Measurements from ENCODE around the gene SLC8A3. TPM values are rescaled to one million over a fixed set of nuclear protein-coding genes. Genes with fewer than 3 reads are reported as not detected.

SLC8A3 gene
- total and polyA plus RNA-seq, 9 of the 15 experiments (the other 6 are each of a cell fraction or from before 2014, with no cell fraction given), result not detected

DNA sequence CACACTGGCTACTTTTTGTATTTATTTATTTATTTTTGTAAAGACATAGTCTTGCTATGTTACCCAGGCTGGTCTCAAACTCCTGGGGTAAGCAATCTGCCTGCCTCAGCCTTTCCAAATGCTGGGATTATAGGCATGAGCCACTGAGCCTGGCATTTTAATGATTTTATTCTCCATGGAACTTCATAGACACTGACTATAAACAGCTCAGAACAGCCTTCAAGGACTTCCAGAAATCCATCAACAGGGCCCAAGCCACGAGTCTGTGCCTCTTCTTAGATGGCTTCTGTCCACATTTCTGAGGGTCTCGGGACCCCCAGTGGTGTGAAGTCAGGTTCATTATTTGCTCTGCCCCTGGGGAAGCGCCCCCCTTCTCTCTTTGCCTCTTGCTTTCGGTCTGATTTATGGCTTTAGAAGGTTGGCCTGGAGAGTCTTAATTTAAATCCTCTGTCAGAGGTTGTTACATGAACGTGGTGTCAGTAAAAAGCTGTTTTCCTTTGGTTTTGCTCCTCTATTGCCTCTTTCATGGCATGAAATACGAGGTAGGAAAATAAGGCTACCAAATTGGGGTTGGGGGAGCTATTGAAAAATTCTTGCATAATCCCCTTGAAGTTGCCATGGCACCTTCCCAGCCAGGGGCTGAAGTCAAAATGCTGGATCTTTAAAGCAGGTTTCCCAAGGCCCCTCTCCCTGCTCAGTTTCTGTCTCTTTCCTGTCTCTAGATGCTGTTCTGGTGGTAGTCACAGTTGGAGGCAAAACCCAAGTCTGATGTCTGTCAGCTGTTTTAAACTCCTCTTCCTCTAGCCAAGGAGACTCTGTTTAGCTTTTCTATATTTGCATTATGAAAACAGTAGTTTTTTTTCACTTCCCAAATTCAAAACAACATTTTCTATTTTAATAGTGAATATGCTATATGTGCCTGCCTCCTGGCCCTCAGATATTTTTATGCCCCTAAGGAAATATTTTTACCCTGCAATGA is 180.2 kb downstream of the SLC8A3 start:
- BruUV-seq (replicated peaks), result no TSS peak
- WGBS (ENCODE audit: insufficient coverage, low coverage, missing lambda C conversion rate), result 0% methylated on average over 5 of the region's 6 CpGs
- Histone ChIP-seq H3K9me3 (replicated peaks; ENCODE audit: control insufficient read depth, insufficient read depth, low read depth, low read length) (no peaks in the 10 kb centered on the region), H3K9me1 (ENCODE audit: control insufficient read depth, insufficient read depth, low read length) (no peaks in the 10 kb centered on the region), H3K36me3 (ENCODE audit: control insufficient read depth, insufficient read depth, low read length) (no peaks in the 10 kb centered on the region), H3K4me3 (no peak overlapping the region), H3K9ac (ENCODE audit: insufficient read depth in 1 of 2, low read depth in 2 of 2, low read length in 2 of 2) (no peak overlapping the region), H2AFZ (ENCODE audit: low read depth, low read length) (no peak overlapping the region), H3K4me2 (ENCODE audit: insufficient read depth, low read length) (no peak overlapping the region), H3K27me3 (ENCODE audit: control insufficient read depth in 2 of 2, insufficient read depth in 2 of 2, low read length in 2 of 2) (no peaks in the 10 kb centered on the region), H3K4me1 (replicated peaks in 1 of 2; ENCODE audit: control insufficient read depth in 2 of 2, insufficient read depth in 2 of 2, low read length in 2 of 2) (no peaks in the 10 kb centered on the region), H3K79me2 (ENCODE audit: control insufficient read depth, insufficient read depth, low read length) (no peaks in the 10 kb centered on the region), H3K27ac (ENCODE audit: extremely low read depth, low read depth, low read length) (no peak overlapping the region), H4K20me1 (replicated peaks; ENCODE audit: control insufficient read depth, insufficient read depth, low read length) (no peaks in the 10 kb centered on the region)
- DNase-seq (ENCODE audit: extremely low read depth in 1 of 4, low spot score in 3 of 4), result no peak
- in situ Hi-C loops (cut with MboI), result no loop called here
- ChIA-PET CTCF (ENCODE audit: low intra/inter-chr PET ratio) (no interaction called here), POLR2A (no interaction called here)
- intact Hi-C loops (cut with micrococcal nuclease), result no loop called here
- FAIRE-seq, result no peak
- no peak for ATAC-seq
- TF ChIP-seq ARHGAP35 (IDR thresholded peaks at IDR 0.05; ENCODE audit: partially characterized antibody), result no peak
- no peak for TF ChIP-seq GTF2B (IDR thresholded peaks at IDR 0.05; ENCODE audit: extremely low read depth, insufficient read length)
- no peak for TF ChIP-seq PHF21A (IDR thresholded peaks at IDR 0.05; ENCODE audit: borderline replicate concordance, low read depth)
- no peak for TF ChIP-seq ZNF12 (CRISPR knock-in tag; IDR thresholded peaks at IDR 0.05)
- no peak for TF ChIP-seq ZNF778 (CRISPR knock-in tag; IDR thresholded peaks at IDR 0.05)
- TF ChIP-seq FUS (optimal IDR thresholded peaks at IDR 0.05; ENCODE audit: low read depth, low read length), result no peak
- no peak for TF ChIP-seq ZNF561 (CRISPR knock-in tag; conservative IDR thresholded peaks at IDR 0.05)
- TF ChIP-seq ZBTB33 (CRISPR knock-in tag; IDR thresholded peaks at IDR 0.05), result no peak
- no peak for TF ChIP-seq KDM4B (IDR thresholded peaks at IDR 0.05; ENCODE audit: borderline replicate concordance in 2 of 2, low read depth in 1 of 2)
- no peak for TF ChIP-seq NONO (IDR thresholded peaks at IDR 0.05; ENCODE audit: low read depth in 2 of 2, low read length in 1 of 2)
- no peak for TF ChIP-seq CREBBP (IDR thresholded peaks at IDR 0.05; ENCODE audit: low read depth, low read length)
- TF ChIP-seq ZNF133 (CRISPR knock-in tag; IDR thresholded peaks at IDR 0.05), result no peak
- TF ChIP-seq, protein P1, sequence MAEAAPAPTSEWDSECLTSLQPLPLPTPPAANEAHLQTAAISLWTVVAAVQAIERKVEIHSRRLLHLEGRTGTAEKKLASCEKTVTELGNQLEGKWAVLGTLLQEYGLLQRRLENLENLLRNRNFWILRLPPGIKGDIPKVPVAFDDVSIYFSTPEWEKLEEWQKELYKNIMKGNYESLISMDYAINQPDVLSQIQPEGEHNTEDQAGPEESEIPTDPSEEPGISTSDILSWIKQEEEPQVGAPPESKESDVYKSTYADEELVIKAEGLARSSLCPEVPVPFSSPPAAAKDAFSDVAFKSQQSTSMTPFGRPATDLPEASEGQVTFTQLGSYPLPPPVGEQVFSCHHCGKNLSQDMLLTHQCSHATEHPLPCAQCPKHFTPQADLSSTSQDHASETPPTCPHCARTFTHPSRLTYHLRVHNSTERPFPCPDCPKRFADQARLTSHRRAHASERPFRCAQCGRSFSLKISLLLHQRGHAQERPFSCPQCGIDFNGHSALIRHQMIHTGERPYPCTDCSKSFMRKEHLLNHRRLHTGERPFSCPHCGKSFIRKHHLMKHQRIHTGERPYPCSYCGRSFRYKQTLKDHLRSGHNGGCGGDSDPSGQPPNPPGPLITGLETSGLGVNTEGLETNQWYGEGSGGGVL (CRISPR knock-in tag; IDR thresholded peaks at IDR 0.05), result no peak
- no peak for TF ChIP-seq HOXB6 (CRISPR knock-in tag; IDR thresholded peaks at IDR 0.05; ENCODE audit: borderline replicate concordance)
- TF ChIP-seq U2AF1 (optimal IDR thresholded peaks at IDR 0.05; ENCODE audit: low read depth, low read length), result no peak
- no peak for TF ChIP-seq RAD51 (IDR thresholded peaks at IDR 0.05; ENCODE audit: borderline replicate concordance, low read depth)
